ENCODE results near the gene MSX2.
"Not testable (repeated sequence)": the region's sequence is repeated elsewhere in the genome, so short reads cannot be mapped to it uniquely, and the experiment has no call there.

The MSX2 gene

DNA sequence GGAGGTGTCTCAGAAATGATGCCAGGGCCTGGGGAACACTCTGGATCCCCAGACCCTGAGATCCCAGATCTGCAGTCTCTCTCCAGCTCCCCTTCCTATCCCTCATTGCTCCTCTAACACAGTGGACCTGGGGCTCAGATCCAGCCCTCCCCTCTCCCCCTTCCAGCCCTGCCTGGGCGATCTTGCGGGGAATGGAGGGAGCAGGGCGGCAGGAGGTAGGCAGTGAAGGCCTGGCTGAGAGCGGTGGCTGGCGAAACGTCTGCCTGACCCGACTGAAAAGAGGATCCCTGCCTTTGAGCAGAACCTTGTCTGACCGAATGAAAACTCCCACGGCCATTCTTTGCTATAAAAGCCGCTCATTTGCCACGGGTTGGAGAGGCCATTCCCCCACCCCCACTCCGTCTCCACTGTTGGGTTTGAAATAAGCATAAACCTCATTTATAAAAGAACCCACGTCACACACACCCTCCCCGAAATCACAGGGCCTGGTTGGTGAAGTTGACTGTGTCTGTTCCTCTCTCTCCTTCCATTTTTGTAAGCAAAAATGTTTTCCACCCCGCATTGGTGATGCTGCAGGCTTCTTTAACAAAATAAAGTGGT lies 8.8 kb downstream of the MSX2 start:
- no peak for DNase-seq (ENCODE audit: low read depth in 2 of 2)

DNA sequence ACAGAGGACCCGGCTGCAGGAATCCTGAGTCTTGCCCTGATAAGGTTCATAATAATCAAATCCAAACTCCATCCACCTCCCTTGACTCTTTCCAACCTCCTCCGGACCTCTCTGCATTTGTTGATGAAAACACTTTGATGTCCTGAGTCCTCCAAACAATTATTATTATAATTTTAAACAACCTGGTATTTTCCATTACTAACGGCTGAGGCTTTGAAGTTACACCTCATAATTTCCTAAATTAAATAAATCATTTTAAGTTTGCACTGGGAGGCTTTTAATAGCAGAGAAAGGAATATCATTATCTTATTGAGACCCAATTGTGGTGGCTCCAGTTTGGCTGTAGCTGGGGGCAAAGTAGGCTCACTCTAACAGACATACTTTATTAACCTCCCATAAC lies 9.5 kb downstream of the MSX2 start:
- no peak for DNase-seq (ENCODE audit: low read depth in 2 of 2)

DNA sequence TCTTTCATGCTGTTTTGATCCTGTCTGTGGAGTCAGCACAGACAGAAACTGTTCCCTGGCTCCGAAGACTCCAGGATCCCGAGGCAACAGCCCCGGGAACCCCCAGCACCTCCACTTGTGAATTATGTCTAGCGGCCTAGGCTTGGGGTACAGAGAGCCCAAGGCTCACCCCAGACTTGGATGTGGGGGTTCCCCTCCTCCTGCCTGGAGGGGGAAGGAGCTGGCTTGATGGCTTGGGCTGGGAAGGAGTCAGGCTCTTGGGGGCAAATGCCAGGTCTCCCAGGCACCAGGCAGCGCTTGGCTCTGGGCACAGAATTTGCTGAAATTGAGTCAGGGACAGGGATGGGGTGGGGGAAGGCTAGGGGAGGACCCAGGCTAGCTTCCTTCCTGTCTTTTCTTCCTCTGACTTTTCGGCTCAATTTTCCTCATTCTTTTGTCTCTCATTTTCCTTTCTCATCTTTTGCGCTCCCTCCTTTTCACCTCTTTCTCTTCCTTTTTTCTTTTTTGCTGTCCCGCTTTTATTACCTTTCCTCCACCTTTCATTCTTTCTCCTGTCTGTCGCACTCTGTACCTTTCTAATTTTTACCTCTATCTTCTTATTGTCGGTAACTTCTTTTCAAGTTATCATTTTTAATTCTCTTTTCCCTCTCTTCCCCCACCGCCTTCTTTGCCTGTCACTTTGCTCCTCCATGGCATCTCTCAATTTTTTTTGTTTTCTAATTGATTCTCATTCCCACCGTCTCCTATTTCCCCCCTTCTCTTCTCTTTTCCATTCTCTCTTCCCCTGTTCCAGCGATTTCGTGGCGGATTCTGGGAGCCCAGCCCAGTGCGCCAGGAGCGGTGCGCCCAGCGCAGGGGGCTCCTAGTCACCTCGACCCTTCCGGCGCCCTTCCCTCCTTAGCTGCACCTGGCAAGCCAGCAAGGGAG lies 10.5 kb downstream of the MSX2 start:
- no peak for DNase-seq (ENCODE audit: low read depth in 2 of 2)

DNA sequence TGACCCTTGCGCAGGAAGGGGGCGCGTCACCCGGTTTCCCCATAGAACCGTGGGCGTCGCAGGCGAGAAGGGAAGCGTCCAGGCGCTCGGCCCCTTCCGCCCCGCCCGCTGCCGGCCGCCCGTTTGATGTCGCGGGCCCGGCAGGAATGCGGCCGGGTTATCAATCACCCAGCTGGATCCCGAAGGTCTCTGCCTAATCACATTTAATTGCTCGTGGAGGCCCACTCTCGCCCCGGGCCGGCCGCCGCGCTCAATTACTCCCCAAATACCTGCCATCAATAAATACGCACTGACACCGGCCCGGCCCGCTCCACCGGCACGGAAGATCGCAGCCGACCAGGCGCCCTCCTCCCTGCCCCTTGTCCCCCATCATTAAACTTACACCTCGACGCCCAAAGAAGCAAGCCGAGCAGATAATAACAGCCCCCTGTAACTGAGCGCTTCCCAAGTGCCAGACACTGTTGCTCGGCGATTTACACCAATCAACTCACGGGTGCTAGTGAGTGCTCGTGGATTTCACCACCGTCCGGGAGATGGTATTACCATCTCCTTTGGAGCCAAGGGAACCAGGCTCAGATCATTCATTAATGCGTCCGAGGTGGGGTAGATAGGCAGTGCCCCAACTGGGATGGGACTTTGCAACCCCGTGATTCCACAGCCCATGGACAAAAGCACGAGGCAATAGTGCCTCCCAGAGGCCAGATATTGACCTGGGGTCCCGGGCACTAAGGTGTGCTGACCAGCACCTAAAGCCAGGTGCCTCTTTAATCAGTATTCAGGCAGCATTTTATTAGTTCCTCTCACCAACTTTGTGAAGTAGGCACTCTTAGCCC lies 11.3 kb downstream of the MSX2 start:
- no peak for DNase-seq (ENCODE audit: low read depth in 2 of 2)

DNA sequence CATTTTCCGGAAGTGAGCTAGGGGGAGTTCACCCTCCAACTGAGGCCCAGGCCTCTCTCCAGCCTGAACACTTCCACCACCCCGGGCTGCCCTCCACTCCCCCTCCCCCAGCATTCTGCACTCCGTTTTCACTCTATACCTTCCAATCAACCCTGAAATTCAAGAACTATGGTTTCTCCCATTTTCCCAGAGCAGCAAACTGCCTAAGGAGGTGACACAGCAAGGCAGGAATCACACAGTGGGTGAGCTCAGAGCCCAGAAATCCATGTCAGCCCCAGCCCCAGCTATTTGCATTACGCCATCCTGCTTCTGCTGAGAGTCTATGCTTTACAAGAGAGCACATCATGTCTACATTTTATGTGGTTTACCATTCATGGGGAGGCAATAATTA lies 11.9 kb downstream of the MSX2 start:
- no peak for DNase-seq (ENCODE audit: low read depth in 2 of 2)

DNA sequence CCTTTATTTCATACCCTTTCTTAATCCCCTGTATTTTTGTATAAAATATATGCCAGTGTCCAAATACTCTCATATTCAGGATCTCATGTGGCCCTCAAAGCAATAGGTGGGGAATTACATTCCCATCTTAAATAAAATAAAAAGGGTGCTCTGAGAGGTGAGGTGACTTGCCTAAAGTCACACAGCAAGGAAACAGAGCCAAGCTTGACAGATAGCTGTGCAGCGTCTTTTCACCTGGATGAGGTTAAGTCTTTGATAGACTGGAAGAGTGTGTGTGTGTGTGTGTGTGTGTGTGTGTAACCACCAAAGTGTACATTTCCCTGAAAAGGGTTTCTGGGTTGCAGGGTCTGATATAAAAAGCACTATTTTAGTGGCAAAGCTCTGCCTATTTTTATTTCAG lies 12.4 kb downstream of the MSX2 start:
- no peak for DNase-seq (ENCODE audit: low read depth in 2 of 2)

DNA sequence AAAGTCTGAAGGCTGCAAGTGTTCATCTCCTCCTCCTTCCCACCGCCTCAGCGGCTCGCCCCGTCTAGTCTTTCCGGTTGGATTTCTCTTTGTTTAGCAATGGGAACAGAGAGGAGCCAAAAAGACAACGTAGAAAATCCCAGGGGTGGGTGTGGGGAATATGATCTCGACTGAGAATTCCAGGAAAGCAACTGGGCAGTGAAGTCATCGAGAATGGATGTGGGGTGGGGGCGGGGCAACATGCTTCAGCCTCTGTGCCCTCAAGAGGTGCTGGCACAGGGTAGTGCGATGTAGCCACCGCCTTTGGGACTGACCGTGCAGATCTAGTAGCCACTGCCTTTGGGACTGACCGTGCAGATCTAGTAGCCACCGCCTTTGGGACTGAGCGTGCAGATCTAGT lies 12.9 kb downstream of the MSX2 start:
- no peak for DNase-seq (ENCODE audit: low read depth in 2 of 2)

DNA sequence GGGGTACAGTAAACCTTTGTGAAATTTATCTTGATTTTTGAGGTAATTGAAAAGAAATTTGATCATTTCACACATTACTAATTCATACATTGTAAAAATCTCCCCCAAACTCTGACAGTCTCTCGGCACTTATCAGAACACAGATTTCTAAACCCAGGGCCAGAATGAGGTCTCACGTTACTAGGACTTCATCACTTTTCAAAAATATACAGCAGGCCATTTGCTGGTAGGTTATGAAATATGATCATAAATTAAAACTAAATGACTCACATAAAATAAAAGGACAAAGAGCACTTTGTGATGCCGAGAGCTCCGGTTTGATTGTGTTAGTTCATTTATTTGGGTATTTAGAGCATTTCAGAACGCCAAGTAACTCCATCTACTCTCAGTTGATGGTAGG lies 17.0 kb downstream of the MSX2 start:
- no peak for DNase-seq (ENCODE audit: low read depth in 2 of 2)

DNA sequence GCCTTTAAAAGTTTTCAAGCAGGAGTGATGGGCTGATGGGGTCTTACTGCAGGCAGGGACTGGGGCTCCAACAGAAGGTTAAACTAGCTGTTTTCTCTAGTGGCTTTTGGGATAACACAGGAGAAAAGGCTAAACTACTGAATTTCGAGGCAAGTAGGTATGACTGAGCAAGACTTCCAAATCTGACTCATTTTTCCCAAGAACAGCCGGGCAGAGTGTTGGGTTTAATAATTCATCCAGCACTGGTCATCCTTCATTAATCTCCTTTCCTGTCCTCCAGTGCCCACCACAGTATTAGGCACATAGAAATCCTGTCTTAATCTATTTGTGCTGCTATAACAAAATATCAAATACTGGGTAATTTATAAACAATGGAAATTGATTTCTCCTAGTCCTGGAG lies 20.5 kb downstream of the MSX2 start:
- DNase-seq (ENCODE audit: low read depth in 2 of 2), result no peak

DNA sequence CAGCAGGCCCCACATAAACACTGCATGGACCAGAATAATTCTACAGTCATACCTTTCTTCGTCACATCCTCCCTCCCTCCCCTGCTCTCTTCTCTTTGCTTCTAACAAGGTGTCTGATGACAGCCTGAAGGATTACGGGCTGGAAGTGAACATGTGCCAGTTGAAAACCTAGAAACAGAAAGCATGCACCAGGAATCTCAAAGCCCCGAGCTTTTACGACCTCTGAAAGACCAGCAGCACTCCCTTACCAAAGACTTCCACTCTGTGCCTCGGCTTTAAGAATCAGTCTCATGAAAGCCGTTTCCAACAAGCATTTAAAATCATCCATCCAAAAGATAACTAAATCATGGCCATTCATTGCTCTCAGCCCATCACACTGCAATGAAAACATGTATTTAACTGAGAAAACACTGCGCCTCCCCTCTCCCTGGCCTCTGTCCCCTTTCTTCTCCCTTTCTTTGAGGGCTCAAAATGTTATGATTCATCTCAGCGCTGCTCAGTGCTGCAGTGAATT lies 21.3 kb downstream of the MSX2 start:
- no peak for DNase-seq (ENCODE audit: low read depth in 2 of 2)

DNA sequence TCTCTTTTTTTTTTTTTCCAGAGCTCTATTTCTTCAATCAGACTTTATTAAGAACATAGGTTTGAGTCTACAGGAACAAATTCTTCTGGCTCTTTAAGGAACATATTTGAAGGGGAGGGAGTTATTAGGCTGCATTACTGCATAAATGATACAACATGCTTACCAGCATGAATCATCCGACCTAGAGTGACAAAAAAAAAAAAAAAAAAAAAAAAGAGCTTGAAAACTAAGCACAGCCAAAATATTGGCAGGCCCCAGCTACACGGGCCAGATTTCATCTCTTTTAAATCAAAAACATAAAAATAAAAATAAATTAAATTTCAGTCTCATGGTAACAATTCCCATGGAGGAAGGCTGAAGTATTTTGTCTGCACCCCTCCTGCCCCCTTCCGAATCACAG lies 26.3 kb downstream of the MSX2 start:
- no peak for DNase-seq (ENCODE audit: low read depth in 2 of 2)

DNA sequence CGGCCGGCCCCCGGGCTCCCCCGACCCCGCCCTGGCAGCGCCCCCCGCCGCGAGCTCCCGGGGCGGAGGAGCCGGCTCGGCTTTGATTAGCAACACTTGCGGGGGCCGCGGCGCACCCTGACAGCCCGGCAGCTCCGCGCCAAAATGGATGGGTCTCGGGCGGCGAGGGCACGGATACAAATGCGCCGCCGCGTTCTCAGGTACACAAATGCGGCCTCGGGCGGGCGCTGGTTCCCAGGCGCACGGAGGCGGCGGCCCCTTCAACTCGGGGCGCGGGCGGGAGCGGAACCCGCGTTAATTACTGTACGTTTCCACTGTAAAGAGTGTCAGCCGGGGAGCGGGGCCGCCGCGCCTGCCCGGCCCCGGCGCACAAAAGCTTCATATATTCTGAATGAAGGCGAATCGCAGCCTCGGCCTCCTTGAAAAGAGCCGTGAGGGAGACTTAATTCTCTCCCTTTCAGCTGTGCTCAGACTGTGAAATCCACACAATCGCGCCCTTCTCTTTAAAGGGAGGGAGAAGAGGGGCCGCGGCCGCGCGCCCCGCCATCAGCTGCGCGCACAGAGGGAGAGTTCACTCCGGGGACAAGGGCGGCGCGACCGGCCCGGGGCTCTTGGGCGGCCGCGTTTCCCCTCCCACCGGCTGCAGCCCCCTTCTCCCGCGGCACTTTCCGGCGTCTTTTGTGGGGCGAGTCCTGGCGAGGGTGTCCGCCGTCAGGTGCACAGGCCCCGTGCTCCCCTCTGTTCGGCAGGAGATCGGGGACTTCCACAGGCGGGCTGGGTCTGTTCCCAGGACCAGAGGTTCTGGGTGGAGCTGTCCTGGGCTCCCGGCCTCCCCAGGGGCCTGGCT lies 27.0 kb downstream of the MSX2 start:
- no peak for DNase-seq (ENCODE audit: low read depth in 2 of 2)

DNA sequence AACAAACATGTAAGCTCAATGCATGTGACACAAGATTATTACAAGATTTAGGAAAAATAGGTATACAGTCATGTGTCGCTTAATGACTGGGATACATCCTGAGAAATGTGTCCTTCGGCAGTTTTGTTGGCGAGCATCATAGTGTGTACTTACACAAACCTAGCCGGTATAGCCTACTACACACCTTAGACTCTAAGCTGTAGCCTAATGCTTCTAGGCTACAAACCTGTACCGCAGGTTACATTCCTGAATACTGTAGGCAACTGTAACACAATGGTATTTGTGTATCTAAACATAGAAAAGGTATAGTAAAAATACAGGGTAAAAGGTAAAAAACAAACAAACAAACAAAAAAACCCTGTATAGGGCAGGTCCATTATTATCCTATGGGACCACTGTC lies 27.7 kb downstream of the MSX2 start:
- DNase-seq (ENCODE audit: low read depth in 2 of 2), result no peak

DNA sequence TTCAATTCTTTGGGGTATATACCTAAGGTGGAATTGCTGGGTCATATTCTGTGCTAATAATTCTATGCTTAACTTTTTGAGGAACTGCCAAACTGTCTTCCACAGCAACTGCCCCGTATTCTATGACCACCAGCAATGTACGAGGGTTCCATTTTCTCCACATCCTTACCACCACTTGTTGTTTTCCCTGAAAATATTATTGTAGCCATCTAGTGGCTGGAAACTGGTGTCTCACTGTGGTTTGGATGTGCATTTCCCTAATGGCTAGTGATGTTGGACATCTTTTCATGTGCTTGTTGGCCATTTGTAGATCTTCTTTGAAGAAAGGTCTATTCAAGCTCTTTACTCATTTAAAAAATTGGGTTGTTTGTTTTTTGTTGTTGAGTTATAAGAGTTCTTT lies 30.7 kb downstream of the MSX2 start:
- no peak for DNase-seq (ENCODE audit: low read depth in 2 of 2)

DNA sequence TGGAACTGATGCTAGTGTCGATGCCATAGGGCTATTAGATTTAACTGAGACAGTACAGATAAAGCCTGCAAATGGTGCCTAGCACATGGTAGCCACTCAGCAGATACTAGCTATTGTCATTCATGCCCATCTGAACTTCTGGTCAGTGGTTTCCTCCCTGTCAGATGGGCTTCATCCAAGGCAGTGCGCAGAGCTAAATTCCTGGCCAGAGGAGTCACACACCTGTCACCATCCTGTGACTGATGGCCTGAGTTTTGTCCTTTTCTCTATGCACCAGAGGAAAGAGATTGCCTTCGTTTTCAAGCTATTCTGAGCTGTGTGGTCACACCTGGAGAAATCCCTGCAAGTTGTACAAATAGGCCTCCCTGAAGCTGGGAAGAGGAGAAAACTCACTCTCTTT lies 34.7 kb downstream of the MSX2 start:
- DNase-seq (ENCODE audit: low read depth in 2 of 2), result no peak

DNA sequence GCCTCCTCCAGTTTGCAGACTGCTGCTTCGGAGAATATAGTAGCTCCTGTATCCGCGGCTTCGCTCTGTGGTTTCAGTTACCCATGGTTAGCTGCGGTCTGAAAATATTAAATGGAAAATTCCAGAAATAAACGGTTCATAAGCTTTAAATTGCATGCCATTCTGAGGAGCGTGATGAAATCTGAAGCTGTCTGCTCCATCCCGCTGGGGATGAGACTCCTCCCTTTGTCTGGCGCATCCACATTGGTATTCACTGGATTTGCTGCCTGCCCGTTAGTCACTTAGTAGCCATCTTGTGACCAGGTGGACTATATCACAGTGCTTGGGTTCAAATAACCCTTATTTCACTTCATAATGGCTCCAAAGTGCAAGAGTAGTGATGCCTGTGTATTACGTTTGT lies 36.3 kb downstream of the MSX2 start:
- DNase-seq (ENCODE audit: low read depth in 2 of 2), result no peak

DNA sequence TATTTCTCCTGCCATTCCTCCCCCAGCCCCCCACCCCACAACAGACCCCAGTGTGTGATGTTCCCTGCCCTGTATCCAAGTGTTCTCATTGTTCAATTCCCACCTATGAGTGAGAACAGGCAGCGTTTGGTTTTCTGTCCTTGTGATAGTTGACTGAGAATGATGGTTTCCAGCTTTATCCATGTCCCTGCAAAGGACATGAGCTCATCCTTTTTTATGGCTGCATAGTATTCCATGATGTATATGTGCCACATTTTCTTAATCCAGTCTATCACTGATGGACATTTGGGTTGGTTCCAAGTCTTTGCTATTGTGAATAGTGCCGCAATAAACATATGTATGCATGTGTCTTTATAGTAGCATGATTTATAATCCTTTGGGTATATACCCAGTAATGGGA lies 37.0 kb downstream of the MSX2 start:
- DNase-seq (ENCODE audit: low read depth in 2 of 2), result not testable (repeated sequence)

DNA sequence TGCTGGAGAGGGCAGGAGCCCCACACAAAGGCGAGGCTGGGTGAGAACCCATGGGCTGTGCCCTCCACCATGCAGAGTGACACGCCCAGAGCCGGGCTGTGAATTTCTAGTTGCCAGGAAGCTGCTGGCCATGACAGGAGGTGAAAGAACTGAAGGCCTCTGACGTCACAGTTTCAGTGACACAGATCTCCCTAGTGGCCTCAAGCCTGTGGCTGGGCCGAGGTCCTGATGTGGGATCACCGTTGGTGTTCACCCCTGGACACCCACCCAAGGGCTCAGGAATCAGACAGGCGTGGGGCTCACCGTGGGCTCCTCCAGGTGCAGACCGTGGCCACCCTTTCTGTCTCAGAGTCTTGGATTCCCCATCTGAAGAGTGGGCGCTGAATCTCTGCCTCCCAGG lies 39.9 kb downstream of the MSX2 start:
- DNase-seq (ENCODE audit: low read depth in 2 of 2), result no peak

DNA sequence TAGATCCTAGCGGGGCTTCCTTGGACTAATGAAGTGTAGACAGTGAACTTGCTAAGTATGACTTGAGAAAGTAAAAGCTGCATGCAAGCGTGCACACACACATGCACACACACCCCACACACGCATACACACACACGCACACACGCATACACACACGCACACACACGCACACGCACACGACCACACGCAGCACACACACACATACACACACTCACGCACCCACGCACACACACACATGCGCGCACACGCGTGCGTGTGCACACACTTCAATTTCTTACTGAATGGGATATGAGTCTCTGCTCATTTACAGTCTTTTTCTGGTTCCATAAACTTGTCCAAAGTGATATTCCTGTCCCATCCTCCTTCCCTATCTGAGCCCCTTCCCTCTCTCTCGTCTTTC lies 41.2 kb downstream of the MSX2 start:
- DNase-seq (ENCODE audit: low read depth in 2 of 2), result no peak

DNA sequence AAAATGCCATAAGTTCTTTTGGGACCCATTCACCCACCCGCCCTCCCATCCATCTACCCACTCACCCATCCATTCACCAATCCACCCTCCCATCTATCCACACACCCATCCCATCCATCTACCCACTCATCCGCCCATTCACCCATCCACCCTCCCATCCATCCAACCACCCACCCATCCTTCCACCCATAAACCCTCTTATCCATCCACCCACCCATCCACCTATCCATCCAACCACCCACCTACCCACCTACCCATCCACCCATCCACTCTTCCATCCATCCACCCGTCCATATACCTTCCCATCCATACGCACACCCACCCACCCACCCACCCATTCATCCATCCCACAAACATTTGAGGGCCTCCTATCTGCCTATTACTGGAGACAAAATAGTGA lies 43.3 kb downstream of the MSX2 start:
- DNase-seq (ENCODE audit: low read depth in 2 of 2), result no peak

DNA sequence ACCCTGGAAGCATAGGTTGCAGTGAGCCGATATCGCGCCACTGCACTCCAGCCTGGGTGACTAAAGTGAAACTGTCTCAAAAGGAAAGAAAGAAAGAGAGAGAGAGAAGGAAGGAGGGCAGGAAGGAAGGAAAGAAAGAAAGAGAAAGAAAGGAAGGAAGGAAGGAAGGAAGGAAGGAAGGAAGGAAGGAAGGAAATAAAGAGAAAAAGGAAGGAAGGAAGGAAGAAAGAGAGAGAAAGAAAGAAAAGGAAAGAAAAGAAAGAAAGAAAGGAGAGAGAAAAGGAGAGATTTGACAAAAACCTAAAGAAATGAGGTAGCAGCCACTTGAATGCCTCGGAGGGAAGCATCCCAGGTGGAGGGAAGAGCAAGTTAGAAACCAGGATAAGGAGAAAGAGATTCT lies 44.6 kb downstream of the MSX2 start:
- DNase-seq (ENCODE audit: low read depth in 2 of 2), result no peak

DNA sequence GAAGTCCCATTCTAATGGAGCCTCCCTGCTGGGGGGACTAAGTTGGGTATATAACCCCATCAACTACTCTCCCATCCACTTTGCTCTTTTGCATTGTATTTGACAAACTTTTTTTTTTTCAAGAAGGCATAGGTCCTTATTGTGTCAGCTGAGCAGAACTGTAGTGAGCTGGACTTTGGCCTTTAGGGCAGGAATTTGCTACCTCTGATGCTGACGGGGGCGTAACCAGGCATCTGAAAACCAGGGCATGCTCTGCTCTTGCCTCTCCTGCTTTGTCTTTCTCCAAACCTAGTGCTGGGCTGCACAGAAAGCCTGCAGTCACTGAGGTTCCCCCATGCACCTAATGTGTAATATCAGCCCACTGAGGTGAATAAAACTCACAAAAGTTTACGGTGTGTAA lies 49.0 kb downstream of the MSX2 start:
- no peak for DNase-seq (ENCODE audit: low read depth in 2 of 2)

Measured in activated CD8-positive, alpha-beta memory T cell treated with anti-CD3 and anti-CD28 coated beads for 4 hours (primary cell).